ENCODE data around the gene ASIC5.

DNA sequence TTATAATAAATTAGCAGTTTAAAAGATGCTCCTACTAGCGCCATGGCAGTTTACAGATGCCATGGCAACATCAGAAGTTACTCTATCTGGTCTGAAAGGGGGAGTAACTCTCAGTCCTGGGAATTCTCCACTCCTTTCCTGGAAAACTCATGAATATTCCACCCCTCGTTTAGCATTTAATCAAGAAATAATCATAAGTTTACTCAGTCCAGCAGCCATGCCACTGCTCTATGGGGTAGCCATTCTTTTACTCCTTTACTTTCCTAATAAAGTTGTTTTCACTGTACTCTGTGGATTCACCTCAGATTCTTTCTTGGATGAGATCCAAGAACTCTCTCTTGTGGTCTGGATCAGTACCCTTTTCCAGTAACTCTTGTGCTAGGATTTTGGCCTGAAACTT lies 55.0 kb downstream of the ASIC5 start:
- TF ChIP-seq POLR2A (IDR thresholded peaks at IDR 0.05) (no peak), CTCF (IDR thresholded peaks at IDR 0.05 in 8 of 11, conservative IDR thresholded peaks at IDR 0.05 in 3 of 11) (no peak)
